ENCODE data around the gene KBTBD12. TPM values are rescaled to one million over a fixed set of nuclear protein-coding genes. Genes with fewer than 3 reads are reported as not detected.

Gene KBTBD12
- total RNA-seq, 1 experiment from 2014 or later: not detected

- Histone ChIP-seq H3K9me3 (ENCODE audit: control insufficient read depth in 1 of 2, insufficient read depth in 1 of 2, low read depth in 1 of 2, low read length in 2 of 2) (no peaks in the 10 kb centered on the region), H3K9ac (ENCODE audit: low read length) (no peak overlapping the region), H3K4me3 (replicated peaks in 1 of 2; ENCODE audit: low read depth in 1 of 2, low read length in 2 of 2) (no peak overlapping the region), H3K27me3 (ENCODE audit: insufficient read depth, low read length) (no peaks in the 10 kb centered on the region), H3K36me3 (ENCODE audit: control insufficient read depth in 1 of 2, insufficient read depth in 2 of 2, low read length in 2 of 2) (no peaks in the 10 kb centered on the region), H3K9me2 (ENCODE audit: insufficient read depth) (no peaks in the 10 kb centered on the region), H4K20me1 (ENCODE audit: insufficient read depth) (no peaks in the 10 kb centered on the region), H2AFZ (ENCODE audit: low read depth, low read length, poor library complexity, severe bottlenecking) (no peak overlapping the region), H3K79me2 (ENCODE audit: insufficient read depth, low read length) (no peaks in the 10 kb centered on the region), H3K4me2 (ENCODE audit: low read length) (no peak overlapping the region), H3K4me1 (ENCODE audit: control insufficient read depth in 1 of 2, insufficient read depth in 2 of 2, low read length in 2 of 2) (no peaks in the 10 kb centered on the region), H3K27ac (ENCODE audit: low read depth, low read length) (no peak overlapping the region)
- CTCF ChIA-PET: no interaction called here
- RAD21 ChIA-PET (ENCODE audit: low non-redundant PET in 1 of 2, low total read pairs in 2 of 2, uncharacterized antibody in 2 of 2, unreplicated experiment in 2 of 2): no interaction called here
- intact Hi-C loops (cut with micrococcal nuclease): no loop called here
- no peak for TF ChIP-seq JUND (IDR thresholded peaks at IDR 0.05)
- no peak for TF ChIP-seq SRF (IDR thresholded peaks at IDR 0.05; ENCODE audit: low read depth)
- TF ChIP-seq YY1 (IDR thresholded peaks at IDR 0.05; ENCODE audit: extremely low read depth, insufficient replicate concordance, low read depth, low read length): no peak
- TF ChIP-seq ZNF274 (IDR thresholded peaks at IDR 0.05; ENCODE audit: low read depth, low read length): no peak
- no peak for TF ChIP-seq TCF7L2 (IDR thresholded peaks at IDR 0.05; ENCODE audit: borderline replicate concordance, extremely low read depth, insufficient read depth, insufficient read length)
- TF ChIP-seq SP1 (IDR thresholded peaks at IDR 0.05; ENCODE audit: low read depth): no peak
- no peak for TF ChIP-seq RAD21 (IDR thresholded peaks at IDR 0.05; ENCODE audit: low read depth)
- TF ChIP-seq CEBPB (IDR thresholded peaks at IDR 0.05; ENCODE audit: low read depth): no peak
- no peak for TF ChIP-seq EZH2phosphoT487 (IDR thresholded peaks at IDR 0.05; ENCODE audit: borderline replicate concordance)
- no peak for TF ChIP-seq CBX3 (IDR thresholded peaks at IDR 0.05; ENCODE audit: low read depth)
- no peak for TF ChIP-seq SIN3A (IDR thresholded peaks at IDR 0.05; ENCODE audit: low read depth)
- POLR2A ChIA-PET: no interaction called here
- DNase-seq (ENCODE audit: low read depth, low spot score) (no peak), ATAC-seq (no peak)
- BruUV-seq (replicated peaks): no TSS peak
These were observed 121.1 kb downstream of the KBTBD12 start for GRCh38 chr3:128036119-128036518.

Other genes with a start within 250 kb of the KBTBD12 start
- 19.4 TPM for gene ABTB1, start 242.3 kb upstream of the KBTBD12 start, total RNA-seq (2021; ENCODE audit: unreplicated experiment)
- 6.8 TPM for gene MGLL, start 92.7 kb upstream of the KBTBD12 start, total RNA-seq (2021; ENCODE audit: unreplicated experiment)
- 176 TPM for gene SEC61A1, start 137.2 kb downstream of the KBTBD12 start, total RNA-seq (2021; ENCODE audit: unreplicated experiment)
- gene RUVBL1, start 208.6 kb downstream of the KBTBD12 start, total RNA-seq (2021; ENCODE audit: unreplicated experiment): 129 TPM
- 16.1 TPM for gene EEFSEC, start 238.2 kb downstream of the KBTBD12 start, total RNA-seq (2021; ENCODE audit: unreplicated experiment)

Data from HCT116 (cell line).